Mesendoderm (in vitro differentiated cells): ENCODE results near the gene CCDC54.

ENCODE experiments used
- DNase-seq: peaks from one replicate; pipeline ENCODE4 v3.0.0; 2013
- H2AK5ac ChIP-seq: 2 replicates; pipeline ENCODE4 v1.6.1; 2013; ENCODE audit warnings: low read length, inconsistent platforms
- H2BK120ac ChIP-seq: 2 replicates; pipeline ENCODE4 v1.6.1; 2013; ENCODE audit warnings: low read depth, mild to moderate bottlenecking, low read length, moderate library complexity, mixed read lengths
- H2BK15ac ChIP-seq: replicated peaks from 2 replicates; pipeline ENCODE4 v1.6.1; 2013; ENCODE audit warnings: low read depth, mild to moderate bottlenecking, moderate library complexity
- H2BK5ac ChIP-seq: 2 replicates; pipeline ENCODE4 v1.6.1; 2013; ENCODE audit warnings: low read length, inconsistent platforms
- H3K18ac ChIP-seq: 2 replicates; pipeline ENCODE4 v1.6.1; 2013; ENCODE audit warnings: mild to moderate bottlenecking, low read length, mixed read lengths
- H3K23ac ChIP-seq: one replicate; pipeline ENCODE4 v1.6.1; 2013; ENCODE audit warnings: low read length
- H3K27ac ChIP-seq: 2 replicates; pipeline ENCODE4 v1.5.1; 2013; ENCODE audit warnings: low read depth, mild to moderate bottlenecking, inconsistent platforms, low read length, moderate library complexity
- H3K27me3 ChIP-seq: 2 replicates; pipeline ENCODE4 v1.6.1; 2013; ENCODE audit warnings: low read length, control low read depth, mild to moderate bottlenecking, inconsistent platforms; ENCODE audit not compliant: insufficient read depth, poor library complexity
- H3K36me3 ChIP-seq: 2 replicates; pipeline ENCODE4 v1.6.1; 2013; ENCODE audit warnings: low read length, inconsistent platforms; ENCODE audit not compliant: control insufficient read depth, insufficient read depth
- H3K4ac ChIP-seq: one replicate; pipeline ENCODE4 v1.6.1; 2013; ENCODE audit warnings: low read depth, mild to moderate bottlenecking, low read length, moderate library complexity
- H3K4me1 ChIP-seq: 2 replicates; pipeline ENCODE4 v1.6.1; 2013; ENCODE audit warnings: low read depth, low read length, inconsistent platforms; ENCODE audit not compliant: control insufficient read depth
- H3K4me2 ChIP-seq: 2 replicates; pipeline ENCODE4 v1.6.1; 2013; ENCODE audit warnings: low read length
- H3K4me3 ChIP-seq: 2 replicates; pipeline ENCODE4 v1.5.1; 2013; ENCODE audit warnings: mild to moderate bottlenecking, low read length
- H3K56ac ChIP-seq: one replicate; pipeline ENCODE4 v1.6.1; 2013; ENCODE audit warnings: low read length
- H3K79me1 ChIP-seq: 2 replicates; pipeline ENCODE4 v1.6.1; 2013; ENCODE audit warnings: low read length, inconsistent platforms
- H3K79me2 ChIP-seq: 2 replicates; pipeline ENCODE4 v1.6.1; 2013; ENCODE audit warnings: mild to moderate bottlenecking, low read length; ENCODE audit not compliant: control insufficient read depth, insufficient read depth
- H3K9ac ChIP-seq: 2 replicates; pipeline ENCODE4 v1.6.1; 2013; ENCODE audit warnings: low read length, inconsistent platforms
- H4K5ac ChIP-seq: one replicate; pipeline ENCODE4 v1.6.1; 2013; ENCODE audit warnings: low read length
- H4K8ac ChIP-seq: one replicate; pipeline ENCODE4 v1.6.1; 2013; ENCODE audit warnings: low read depth, mild to moderate bottlenecking, control low read depth, low read length, moderate library complexity
- WGBS: extraction: QIAGEN DNeasy Blood & Tissue Kit; methylation state at CpG from one replicate; pipeline ENCODE4 v1.1.7; 2013; ENCODE audit warnings: low lambda C conversion rate, missing lambda C conversion rate; ENCODE audit not compliant: insufficient coverage; ENCODE audit errors: extremely low coverage; 5-methylcytosine and 5-hydroxymethylcytosine counted together

The CCDC54 gene

DNA sequence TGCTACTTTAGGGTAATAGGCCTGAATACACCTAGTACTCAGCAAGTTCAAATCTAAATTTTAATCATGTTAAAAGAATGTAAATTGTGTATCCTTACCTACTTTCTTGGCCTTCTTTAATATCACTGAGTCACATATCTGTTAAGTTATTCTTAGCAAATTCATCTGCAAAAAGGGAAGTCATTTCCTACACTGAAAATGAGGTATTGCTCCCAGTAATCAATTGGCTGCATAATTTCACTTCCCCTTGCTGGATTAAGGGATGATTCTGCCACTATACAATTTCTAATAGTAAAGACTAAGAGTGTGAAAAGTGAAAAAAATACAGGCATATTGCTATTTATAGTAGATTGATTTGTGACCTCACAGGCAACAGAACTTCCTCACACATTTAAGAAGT is 47.8 kb downstream of the CCDC54 start:
- H3K27me3 ChIP-seq: no peaks in the 10 kb centered on the region

GRCh38 chr3:107426223-107426622 is 49.0 kb downstream of the CCDC54 start:
- Histone ChIP-seq H3K27me3 (no peaks in the 10 kb centered on the region), H2BK5ac (no peak overlapping the region), H4K8ac (no peak overlapping the region), H3K9ac (no peak overlapping the region), H3K4me2 (no peak overlapping the region), H2AK5ac (no peak overlapping the region), H2BK120ac (no peak overlapping the region), H2BK15ac (no peak overlapping the region), H3K79me1 (no peaks in the 10 kb centered on the region), H4K5ac (no peak overlapping the region), H3K4me1 (no peaks in the 10 kb centered on the region), H3K23ac (no peak overlapping the region), H3K36me3 (no peaks in the 10 kb centered on the region), H3K27ac (no peak overlapping the region), H3K79me2 (no peaks in the 10 kb centered on the region), H3K4ac (no peak overlapping the region), H3K18ac (no peak overlapping the region), H3K56ac (no peak overlapping the region), H3K4me3 (no peak overlapping the region)
- no CpG with 5 or more reads among the region's 3 CpGs for WGBS
- DNase-seq: no peak

More for the DNA sequence above, 47.8 kb downstream of the CCDC54 start:
- no peak overlapping the region for H3K27ac ChIP-seq
- H3K4me2 ChIP-seq: no peak overlapping the region
- H3K79me2 ChIP-seq: no peaks in the 10 kb centered on the region
- H3K18ac ChIP-seq: no peak overlapping the region
- H3K23ac ChIP-seq: no peak overlapping the region
- no peak overlapping the region for H2AK5ac ChIP-seq
- H2BK5ac ChIP-seq: no peak overlapping the region
- DNase-seq: no peak
- H4K5ac ChIP-seq: no peak overlapping the region
- no peak overlapping the region for H4K8ac ChIP-seq
- H2BK15ac ChIP-seq: no peak overlapping the region
- no peak overlapping the region for H3K56ac ChIP-seq
- no peak overlapping the region for H3K4ac ChIP-seq
- no peak overlapping the region for H3K9ac ChIP-seq
- H2BK120ac ChIP-seq: no peak overlapping the region
- no peaks in the 10 kb centered on the region for H3K4me1 ChIP-seq
- no peaks in the 10 kb centered on the region for H3K36me3 ChIP-seq
- no peaks in the 10 kb centered on the region for H3K79me1 ChIP-seq
- no peak overlapping the region for H3K4me3 ChIP-seq
